ENCODE measurements around the gene NR3C1.

DNA sequence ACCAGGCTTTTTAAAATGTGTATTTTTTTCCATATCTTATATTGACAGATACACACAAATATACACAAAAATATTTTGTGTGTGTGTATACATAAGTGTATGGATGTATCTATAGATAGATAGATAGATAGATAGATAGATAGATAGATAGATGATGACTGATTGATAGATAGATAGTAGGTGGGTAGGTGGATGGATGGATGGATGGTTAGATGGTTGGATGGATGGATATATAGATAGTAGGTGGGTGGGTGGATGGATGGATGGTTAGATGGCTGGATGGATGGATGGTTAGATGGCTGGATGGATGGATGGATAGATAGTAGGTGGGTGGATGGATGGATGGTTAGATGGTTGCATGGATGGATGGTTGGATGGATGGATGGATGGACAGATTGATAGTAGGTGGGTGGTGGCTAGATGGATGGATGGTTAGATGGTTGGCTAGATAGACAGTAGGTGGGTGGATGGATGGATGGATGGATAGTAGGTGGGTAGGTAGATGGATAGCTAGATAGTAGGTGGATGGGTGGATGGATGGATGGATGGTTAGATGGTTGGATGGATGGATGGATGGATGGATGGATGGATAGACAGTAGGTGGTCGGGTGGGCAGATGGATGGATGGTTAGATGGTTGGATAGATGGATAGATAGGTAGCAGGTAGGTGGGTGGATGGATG, 156.2 kb downstream of the NR3C1 start:
- no peak for TF ChIP-seq POLR2AphosphoS5 (IDR thresholded peaks at IDR 0.05; ENCODE audit: low read depth, low read length)
- no peak for TF ChIP-seq POLR2A (IDR thresholded peaks at IDR 0.05; ENCODE audit: low read depth, low read length)
- no peak for TF ChIP-seq TAF1 (IDR thresholded peaks at IDR 0.05; ENCODE audit: low read depth, low read length)

Measured in GM12891 (cell line).